GM10266 (cell line): ENCODE measurements around the gene HCLS1.

ENCODE experiments used
- DNase-seq: peaks from one replicate; pipeline ENCODE4 v3.0.0; 2012; ENCODE audit errors: extremely low spot score
- TF ChIP-seq, protein P1 (sequence below): IDR thresholded peaks from 2 replicates; pipeline ENCODE4 v1.5.1; 2012; ENCODE audit warnings: mild to moderate bottlenecking, low read depth; ENCODE audit not compliant: control insufficient read depth, insufficient read depth; ENCODE audit errors: missing control alignments

Gene HCLS1

DNA sequence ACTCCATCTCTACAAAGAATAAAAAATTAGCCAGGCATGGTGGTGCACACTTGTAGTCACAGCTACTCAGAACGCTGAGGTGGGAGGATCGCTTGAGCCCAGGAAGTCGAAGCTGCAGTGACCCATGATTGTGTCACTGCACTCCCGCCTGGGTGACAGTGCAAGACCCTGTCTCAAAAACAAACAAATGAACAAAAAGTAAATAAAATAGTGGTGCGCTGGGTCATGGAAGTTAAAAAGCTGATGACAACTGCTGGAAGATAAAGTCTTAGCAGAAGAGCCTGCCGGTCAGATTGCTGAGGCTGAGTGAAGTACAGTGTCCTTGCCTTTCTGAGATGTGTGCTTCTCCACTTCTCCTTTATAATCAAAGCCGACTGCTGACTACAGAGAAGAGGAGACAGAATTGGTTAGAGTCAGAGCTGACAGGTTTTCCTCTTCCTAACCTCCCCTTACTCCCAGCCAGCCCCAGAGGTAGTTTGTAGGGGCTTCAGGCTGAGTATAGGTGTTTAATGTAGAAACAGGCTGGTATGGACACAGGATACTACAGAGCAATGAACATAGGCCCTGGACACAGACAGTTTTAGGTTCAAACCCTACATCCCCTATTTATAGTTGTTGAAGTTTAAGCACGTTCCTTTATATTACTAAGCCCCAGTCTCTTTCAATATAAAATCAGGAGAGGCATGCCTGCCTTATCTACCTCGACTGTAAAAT lies 17.9 kb downstream of the HCLS1 start:
- TF ChIP-seq, protein P1, sequence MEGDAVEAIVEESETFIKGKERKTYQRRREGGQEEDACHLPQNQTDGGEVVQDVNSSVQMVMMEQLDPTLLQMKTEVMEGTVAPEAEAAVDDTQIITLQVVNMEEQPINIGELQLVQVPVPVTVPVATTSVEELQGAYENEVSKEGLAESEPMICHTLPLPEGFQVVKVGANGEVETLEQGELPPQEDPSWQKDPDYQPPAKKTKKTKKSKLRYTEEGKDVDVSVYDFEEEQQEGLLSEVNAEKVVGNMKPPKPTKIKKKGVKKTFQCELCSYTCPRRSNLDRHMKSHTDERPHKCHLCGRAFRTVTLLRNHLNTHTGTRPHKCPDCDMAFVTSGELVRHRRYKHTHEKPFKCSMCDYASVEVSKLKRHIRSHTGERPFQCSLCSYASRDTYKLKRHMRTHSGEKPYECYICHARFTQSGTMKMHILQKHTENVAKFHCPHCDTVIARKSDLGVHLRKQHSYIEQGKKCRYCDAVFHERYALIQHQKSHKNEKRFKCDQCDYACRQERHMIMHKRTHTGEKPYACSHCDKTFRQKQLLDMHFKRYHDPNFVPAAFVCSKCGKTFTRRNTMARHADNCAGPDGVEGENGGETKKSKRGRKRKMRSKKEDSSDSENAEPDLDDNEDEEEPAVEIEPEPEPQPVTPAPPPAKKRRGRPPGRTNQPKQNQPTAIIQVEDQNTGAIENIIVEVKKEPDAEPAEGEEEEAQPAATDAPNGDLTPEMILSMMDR: no peak
- no peak for DNase-seq

GRCh38 chr3:121641127-121641526 lies 19.6 kb downstream of the HCLS1 start:
- TF ChIP-seq, protein P1: no peak
- no peak for DNase-seq

DNA sequence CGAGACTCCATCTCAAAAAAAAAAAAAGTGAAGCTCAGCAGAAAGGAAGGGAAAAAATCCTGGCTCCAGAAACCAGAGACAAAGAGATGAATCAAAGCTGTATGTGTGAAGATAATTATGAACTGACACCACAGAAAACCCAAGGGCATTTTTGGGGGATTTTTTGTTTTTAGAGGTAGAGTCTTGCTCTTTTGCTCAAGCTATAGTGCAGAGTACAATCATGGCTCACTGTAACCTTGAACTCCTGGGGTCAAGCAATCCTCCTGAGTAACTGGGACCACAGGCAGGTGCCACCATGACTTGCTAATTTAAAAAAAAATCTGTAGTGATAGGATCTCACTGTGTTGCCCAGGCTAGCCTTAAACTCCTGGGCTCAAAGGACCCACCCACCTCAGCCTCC lies 22.8 kb downstream of the HCLS1 start:
- TF ChIP-seq, protein P1: no peak
- no peak for DNase-seq

DNA sequence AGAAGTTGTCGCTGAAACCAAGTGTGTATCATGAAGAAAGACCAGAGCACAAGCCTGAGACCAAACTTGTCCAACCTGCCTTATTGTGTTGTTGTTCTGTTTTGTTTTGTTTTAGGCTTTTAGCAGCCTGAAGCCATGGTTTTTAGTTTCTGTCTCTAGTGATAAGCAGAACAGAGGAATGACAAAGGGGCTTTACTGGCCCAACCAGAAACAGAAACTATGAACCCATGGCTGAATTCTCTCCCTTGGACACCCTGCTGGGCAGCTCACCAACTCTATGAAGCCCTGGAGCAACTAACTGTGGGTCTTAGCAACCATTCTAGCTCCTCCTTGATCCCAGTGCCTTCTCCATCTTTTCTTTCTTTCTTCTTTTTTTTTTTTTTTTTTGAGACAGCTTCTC lies 30.3 kb downstream of the HCLS1 start:
- no peak for DNase-seq
- TF ChIP-seq, protein P1: no peak

GRCh38 chr3:121629601-121630000 lies 31.1 kb downstream of the HCLS1 start:
- no peak for DNase-seq

DNA sequence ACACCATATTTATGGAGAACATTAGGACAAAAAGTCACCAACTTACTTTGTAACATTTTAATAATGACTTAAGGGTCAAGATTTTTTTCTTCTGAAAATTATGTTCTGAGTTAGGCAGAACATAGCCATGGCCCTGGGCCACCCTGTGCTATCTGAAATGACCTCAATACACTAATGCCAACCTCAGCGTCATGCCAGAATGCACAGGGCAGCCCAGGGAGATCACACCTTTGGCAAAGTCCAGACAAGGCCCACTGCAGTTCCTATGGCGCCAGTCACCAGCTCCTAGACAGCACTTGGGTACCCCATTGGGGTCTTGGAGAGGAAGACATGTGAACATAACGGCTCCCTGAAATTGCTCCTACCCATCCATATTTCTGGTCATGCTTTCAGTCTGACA lies 33.1 kb downstream of the HCLS1 start:
- TF ChIP-seq, protein P1: no peak
- DNase-seq: no peak

More at GRCh38 chr3:121629601-121630000, 31.1 kb downstream of the HCLS1 start:
- TF ChIP-seq, protein P1: no peak

- TF ChIP-seq, protein P1: no peak
- DNase-seq: no peak
These were observed 33.5 kb downstream of the HCLS1 start for GRCh38 chr3:121627211-121627610.
